Medulla oblongata (tissue), 1 donor: ENCODE results near the gene BAK1.

Source experiments
- DNase-seq: peaks from one replicate; pipeline ENCODE4 v3.0.0-alpha.2; 2015; ENCODE audit errors: extremely low spot score

Gene BAK1

GRCh38 chr6:33579828-33580714, at the start of gene BAK1:
Gene BAK1, minus strand, starts transcription at chr6:33580276. Its CDS starts 2,672 bp downstream, at chr6:33577604.
- peak; percentile 96 for DNase-seq

GRCh38 chr6:33628401-33628964, 48.4 kb upstream of the BAK1 start:
- no peak for DNase-seq

GRCh38 chr6:33627876-33628275, 47.8 kb upstream of the BAK1 start:
- no peak for DNase-seq

GRCh38 chr6:33624856-33625255, 44.8 kb upstream of the BAK1 start:
- DNase-seq = no peak

GRCh38 chr6:33623895-33624381, 43.9 kb upstream of the BAK1 start:
- no peak for DNase-seq

- DNase-seq = no peak
These were observed 42.7 kb upstream of the BAK1 start for GRCh38 chr6:33622456-33623431.

GRCh38 chr6:33621711-33622388, 41.8 kb upstream of the BAK1 start:
- DNase-seq = no peak

GRCh38 chr6:33620856-33621710, 41.0 kb upstream of the BAK1 start, which contains the start of gene ITPR3:
Gene ITPR3, plus strand, starts transcription at chr6:33621322. Its CDS starts 281 bp downstream, at chr6:33621603.
- DNase-seq = no peak

- DNase-seq = no peak
These were observed 40.2 kb upstream of the BAK1 start for GRCh38 chr6:33620158-33620855.

- no peak for DNase-seq
These were observed 39.2 kb upstream of the BAK1 start for GRCh38 chr6:33619166-33619840.

- no peak for DNase-seq
These were observed 36.8 kb upstream of the BAK1 start for GRCh38 chr6:33616913-33617312.

- no peak for DNase-seq
These were observed 36.0 kb upstream of the BAK1 start for GRCh38 chr6:33616113-33616512.

- DNase-seq = no peak
These were observed 33.7 kb upstream of the BAK1 start for GRCh38 chr6:33613795-33614168.

GRCh38 chr6:33613146-33613794, 33.2 kb upstream of the BAK1 start:
- DNase-seq = no peak

- DNase-seq = peak; percentile 84
These were observed 31.0 kb upstream of the BAK1 start for GRCh38 chr6:33610779-33611732.

- DNase-seq = no peak
These were observed 30.0 kb upstream of the BAK1 start for GRCh38 chr6:33610067-33610466.

- no peak for DNase-seq
These were observed 29.5 kb upstream of the BAK1 start for GRCh38 chr6:33609528-33609927.
